ENCODE measurements around the gene FAM170B.

DNA sequence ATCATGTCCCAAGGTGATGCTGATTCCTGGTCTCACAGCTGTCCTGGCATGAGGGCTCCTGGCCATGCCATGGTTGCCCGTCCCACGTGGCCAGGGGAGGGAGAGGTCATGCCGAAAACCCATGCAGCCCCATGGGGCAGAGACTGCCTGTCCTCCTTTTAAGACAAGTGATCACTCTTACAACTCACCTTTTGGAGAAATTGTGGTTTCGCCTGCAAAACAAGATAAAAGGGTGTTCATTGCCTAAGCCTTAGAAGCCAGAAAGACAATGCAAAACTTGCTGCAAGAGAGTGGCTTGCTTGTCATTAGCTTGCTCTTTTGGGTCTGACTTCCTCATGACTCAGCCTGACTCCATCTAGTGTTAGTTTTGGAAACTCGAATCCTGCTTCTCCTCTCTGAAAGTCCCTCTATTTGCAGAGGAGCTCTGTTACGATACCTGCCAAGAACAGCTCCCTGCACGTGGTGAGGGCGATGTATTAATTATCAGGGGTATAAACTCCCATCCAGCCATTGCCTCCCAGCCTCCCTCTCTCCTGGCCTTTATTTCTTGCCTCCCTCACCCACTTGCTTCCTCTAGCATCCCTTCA lies 27.7 kb upstream of the FAM170B start:
- TF ChIP-seq, protein P1, sequence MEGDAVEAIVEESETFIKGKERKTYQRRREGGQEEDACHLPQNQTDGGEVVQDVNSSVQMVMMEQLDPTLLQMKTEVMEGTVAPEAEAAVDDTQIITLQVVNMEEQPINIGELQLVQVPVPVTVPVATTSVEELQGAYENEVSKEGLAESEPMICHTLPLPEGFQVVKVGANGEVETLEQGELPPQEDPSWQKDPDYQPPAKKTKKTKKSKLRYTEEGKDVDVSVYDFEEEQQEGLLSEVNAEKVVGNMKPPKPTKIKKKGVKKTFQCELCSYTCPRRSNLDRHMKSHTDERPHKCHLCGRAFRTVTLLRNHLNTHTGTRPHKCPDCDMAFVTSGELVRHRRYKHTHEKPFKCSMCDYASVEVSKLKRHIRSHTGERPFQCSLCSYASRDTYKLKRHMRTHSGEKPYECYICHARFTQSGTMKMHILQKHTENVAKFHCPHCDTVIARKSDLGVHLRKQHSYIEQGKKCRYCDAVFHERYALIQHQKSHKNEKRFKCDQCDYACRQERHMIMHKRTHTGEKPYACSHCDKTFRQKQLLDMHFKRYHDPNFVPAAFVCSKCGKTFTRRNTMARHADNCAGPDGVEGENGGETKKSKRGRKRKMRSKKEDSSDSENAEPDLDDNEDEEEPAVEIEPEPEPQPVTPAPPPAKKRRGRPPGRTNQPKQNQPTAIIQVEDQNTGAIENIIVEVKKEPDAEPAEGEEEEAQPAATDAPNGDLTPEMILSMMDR (IDR thresholded peaks at IDR 0.05): peak in 4 of 6 experiments; percentile 17 to 38 (median 28)
- no peak for TF ChIP-seq POLR2A (IDR thresholded peaks at IDR 0.05)
